Neural cell (in vitro differentiated cells): Measurements from ENCODE around the gene GMDS. TPM values are rescaled to one million over a fixed set of nuclear protein-coding genes. Genes with fewer than 3 reads are reported as not detected.

Source experiments
- H2AFZ ChIP-seq: fragments of 200-600, 300-800 bp; sonication (generic), shearing (Covaris generic); 2 replicates; pipeline ENCODE4 v1.6.0; 2014; ENCODE audit warnings: low read depth, mild to moderate bottlenecking, antibody characterized with exemption, low read length, moderate library complexity
- H3F3A ChIP-seq: fragments of 200-600 bp; shearing (Covaris generic); 2 replicates; pipeline ENCODE4 v1.6.1; 2016; ENCODE audit warnings: mild to moderate bottlenecking, moderate library complexity, mixed read lengths, antibody characterized with exemption, low read length; ENCODE audit not compliant: insufficient read depth, poor library complexity, severe bottlenecking
- H3K27ac ChIP-seq: fragments of 200-600, 300-800 bp; sonication (generic), shearing (Covaris generic); 2 replicates; pipeline ENCODE4 v1.5.1; 2014; ENCODE audit warnings: mild to moderate bottlenecking, low read length, moderate library complexity
- H3K27me3 ChIP-seq: fragments of 300-800, 200-600 bp; sonication (generic), shearing (Covaris generic); 2 replicates; pipeline ENCODE4 v1.6.0; 2014; ENCODE audit warnings: mild to moderate bottlenecking, low read depth, low read length, moderate library complexity; ENCODE audit not compliant: insufficient read depth
- H3K36me3 ChIP-seq: fragments of 300-800, 200-600 bp; sonication (generic), shearing (Covaris generic); 2 replicates; pipeline ENCODE4 v1.5.1; 2014; ENCODE audit warnings: mild to moderate bottlenecking, antibody characterized with exemption, low read length, moderate library complexity; ENCODE audit not compliant: insufficient read depth
- H3K4me2 ChIP-seq: fragments of 300-800, 200-600 bp; sonication (generic), shearing (Covaris generic); 2 replicates; pipeline ENCODE4 v1.6.0; 2014; ENCODE audit warnings: mild to moderate bottlenecking, low read length
- H3K4me3 ChIP-seq: fragments of 300-800, 200-600 bp; sonication (generic), shearing (Covaris generic); 2 replicates; pipeline ENCODE4 v1.5.1; 2014; ENCODE audit warnings: mild to moderate bottlenecking, low read length, moderate library complexity
- H3K79me2 ChIP-seq: fragments of 200-600 bp; shearing (Covaris generic); replicated peaks from 2 replicates; pipeline ENCODE4 v1.6.0; 2014; ENCODE audit warnings: mild to moderate bottlenecking, low read length, moderate library complexity; ENCODE audit not compliant: insufficient read depth
- H3K9ac ChIP-seq: fragments of 300-800, 200-600 bp; sonication (generic), shearing (Covaris generic); 2 replicates; pipeline ENCODE4 v1.6.1; 2016; ENCODE audit warnings: mild to moderate bottlenecking, low read length, mixed read lengths
- H3K9me2 ChIP-seq: fragments of 200-600 bp; shearing (Covaris generic); 2 replicates; pipeline ENCODE4 v1.6.1; 2016; ENCODE audit warnings: mild to moderate bottlenecking, low read length, mixed read lengths; ENCODE audit not compliant: insufficient read depth
- H3K9me3 ChIP-seq: fragments of 200-600, 300-800 bp; sonication (generic), shearing (Covaris generic); 2 replicates; pipeline ENCODE4 v1.6.1; 2016; ENCODE audit warnings: mild to moderate bottlenecking, mixed run types, low read length, moderate library complexity, mixed read lengths
- H4K20me1 ChIP-seq: fragments of 200-600 bp; shearing (Covaris generic); 2 replicates; pipeline ENCODE4 v1.6.1; 2016; ENCODE audit warnings: mild to moderate bottlenecking, mixed run types; ENCODE audit not compliant: insufficient read depth
- EP300 ChIP-seq: fragments of 450-650 bp; conservative IDR thresholded peaks from 2 replicates; pipeline ENCODE4 v1.6.1; 2014; ENCODE audit warnings: antibody characterized with exemption, mild to moderate bottlenecking, moderate library complexity; ENCODE audit not compliant: poor library complexity, severe bottlenecking
- EZH2 ChIP-seq: fragments of 200-600, 300-800 bp; shearing (Covaris generic), sonication (generic); IDR thresholded peaks from 2 replicates; pipeline ENCODE4 v1.6.1; 2014; ENCODE audit warnings: antibody characterized with exemption, low read length, borderline replicate concordance, mild to moderate bottlenecking; ENCODE audit not compliant: insufficient read depth, poor library complexity, severe bottlenecking
- MXI1 ChIP-seq: fragments of 450-650 bp; conservative IDR thresholded peaks from 2 replicates; pipeline ENCODE4 v1.6.1; 2014; ENCODE audit warnings: antibody characterized with exemption, mild to moderate bottlenecking; ENCODE audit not compliant: poor library complexity, severe bottlenecking
- POLR2AphosphoS5 ChIP-seq: IDR thresholded peaks from 2 replicates; pipeline ENCODE4 v1.6.1; 2012
- RAD21 ChIP-seq: fragments of 450-650 bp; conservative IDR thresholded peaks from 2 replicates; pipeline ENCODE4 v1.6.1; 2014; ENCODE audit warnings: antibody characterized with exemption, mild to moderate bottlenecking, moderate library complexity
- REST ChIP-seq: IDR thresholded peaks from 2 replicates; pipeline ENCODE4 v1.6.1; 2012; ENCODE audit warnings: borderline replicate concordance
- SMC3 ChIP-seq: fragments of 450-650 bp; conservative IDR thresholded peaks from 2 replicates; pipeline ENCODE4 v1.6.1; 2014; ENCODE audit warnings: antibody characterized with exemption, mild to moderate bottlenecking, moderate library complexity; ENCODE audit not compliant: poor library complexity
- TAF1 ChIP-seq: IDR thresholded peaks from 2 replicates; pipeline ENCODE4 v1.6.1; 2012; ENCODE audit warnings: low read depth
- polyA plus RNA-seq: library from polyadenylated mRNA; depleted of rRNA; stranded (reverse); fragments of >200 nt; gene quantifications from 2 replicates; pipeline ENCODE4 v1.2.3, GENCODE V29; 2014
- TF ChIP-seq, protein P1 (sequence below): fragments of 450-650 bp; IDR thresholded peaks from 2 replicates; pipeline ENCODE4 v1.5.1; 2014; ENCODE audit warnings: antibody characterized with exemption, mild to moderate bottlenecking, moderate library complexity; ENCODE audit not compliant: poor library complexity, severe bottlenecking

Gene GMDS
- polyA plus RNA-seq, 1 donor from 2014 or later: 11.4 TPM

DNA sequence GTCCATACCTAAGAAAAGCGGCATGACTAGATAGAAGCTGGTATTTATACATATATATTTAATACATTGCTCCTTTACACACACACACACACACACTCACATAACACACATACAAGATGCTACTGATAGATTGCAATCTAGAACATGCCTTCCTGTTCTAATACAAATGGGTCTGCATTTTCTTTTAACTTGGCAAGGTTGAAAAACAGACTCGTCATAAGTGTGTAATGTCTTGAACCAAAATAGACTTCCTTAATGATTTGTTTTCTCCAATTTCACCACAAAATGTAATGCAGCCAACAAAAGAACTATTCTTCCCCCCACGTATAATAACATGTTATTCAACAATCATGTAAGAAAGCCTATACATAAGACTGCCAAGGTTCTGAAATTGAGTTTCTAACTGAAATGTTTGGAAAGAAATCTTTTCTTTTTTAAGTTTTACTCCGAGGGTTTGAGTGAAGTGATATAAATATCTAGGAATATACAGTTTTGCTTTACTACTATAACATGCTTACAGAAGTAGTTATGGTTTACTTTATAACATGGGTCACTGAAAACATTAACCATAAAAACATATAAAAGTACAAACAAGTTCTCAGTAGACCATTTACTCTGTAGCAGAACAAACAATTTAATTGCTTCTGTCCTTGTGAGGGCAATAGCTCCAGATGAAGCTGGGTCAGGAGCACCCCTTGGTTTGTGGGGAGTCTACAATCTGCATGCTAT lies 428.2 kb downstream of the GMDS start:
- Histone ChIP-seq H3K9ac (no peak overlapping the region), H3K27ac (no peak overlapping the region), H2AFZ (no peak overlapping the region)

GRCh38 chr6:1815827-1816452 lies 429.5 kb downstream of the GMDS start:
- no peaks in the 10 kb centered on the region for H3K9me3 ChIP-seq
- no peaks in the 10 kb centered on the region for H3K79me2 ChIP-seq
- no peak overlapping the region for H3K27ac ChIP-seq
- H3K4me3 ChIP-seq: no peak overlapping the region
- no peak overlapping the region for H2AFZ ChIP-seq
- H4K20me1 ChIP-seq: no peaks in the 10 kb centered on the region
- H3K36me3 ChIP-seq: no peaks in the 10 kb centered on the region
- no peak overlapping the region for H3K9ac ChIP-seq
- no peaks in the 10 kb centered on the region for H3F3A ChIP-seq
- no peaks in the 10 kb centered on the region for H3K27me3 ChIP-seq
- H3K4me2 ChIP-seq: no peak overlapping the region
- no peaks in the 10 kb centered on the region for H3K9me2 ChIP-seq
- TF ChIP-seq TAF1 (no peak), POLR2AphosphoS5 (no peak), REST (no peak), MXI1 (no peak), SMC3 (no peak), EZH2 (no peak), EP300 (no peak)

More for the DNA sequence above, 428.2 kb downstream of the GMDS start:
- no peak overlapping the region for H3K4me3 ChIP-seq
- H3K36me3 ChIP-seq: no peaks in the 10 kb centered on the region
- no peaks in the 10 kb centered on the region for H4K20me1 ChIP-seq
- no peak for TF ChIP-seq POLR2AphosphoS5
- H3K4me2 ChIP-seq: no peak overlapping the region
- H3K9me3 ChIP-seq: no peaks in the 10 kb centered on the region
- no peaks in the 10 kb centered on the region for H3K27me3 ChIP-seq
- no peaks in the 10 kb centered on the region for H3F3A ChIP-seq
- no peaks in the 10 kb centered on the region for H3K79me2 ChIP-seq
- H3K9me2 ChIP-seq: no peaks in the 10 kb centered on the region

GRCh38 chr6:1814279-1814678 lies 431.1 kb downstream of the GMDS start:
- H3F3A ChIP-seq: no peaks in the 10 kb centered on the region
- no peak overlapping the region for H3K4me3 ChIP-seq
- H2AFZ ChIP-seq: no peak overlapping the region
- no peaks in the 10 kb centered on the region for H3K36me3 ChIP-seq
- H3K27ac ChIP-seq: no peak overlapping the region
- H3K9ac ChIP-seq: no peak overlapping the region
- TF ChIP-seq MXI1 (no peak), SMC3 (no peak), EZH2 (no peak), TAF1 (no peak), RAD21 (no peak), REST (no peak), POLR2AphosphoS5 (no peak), EP300 (no peak)
- TF ChIP-seq, protein P1, sequence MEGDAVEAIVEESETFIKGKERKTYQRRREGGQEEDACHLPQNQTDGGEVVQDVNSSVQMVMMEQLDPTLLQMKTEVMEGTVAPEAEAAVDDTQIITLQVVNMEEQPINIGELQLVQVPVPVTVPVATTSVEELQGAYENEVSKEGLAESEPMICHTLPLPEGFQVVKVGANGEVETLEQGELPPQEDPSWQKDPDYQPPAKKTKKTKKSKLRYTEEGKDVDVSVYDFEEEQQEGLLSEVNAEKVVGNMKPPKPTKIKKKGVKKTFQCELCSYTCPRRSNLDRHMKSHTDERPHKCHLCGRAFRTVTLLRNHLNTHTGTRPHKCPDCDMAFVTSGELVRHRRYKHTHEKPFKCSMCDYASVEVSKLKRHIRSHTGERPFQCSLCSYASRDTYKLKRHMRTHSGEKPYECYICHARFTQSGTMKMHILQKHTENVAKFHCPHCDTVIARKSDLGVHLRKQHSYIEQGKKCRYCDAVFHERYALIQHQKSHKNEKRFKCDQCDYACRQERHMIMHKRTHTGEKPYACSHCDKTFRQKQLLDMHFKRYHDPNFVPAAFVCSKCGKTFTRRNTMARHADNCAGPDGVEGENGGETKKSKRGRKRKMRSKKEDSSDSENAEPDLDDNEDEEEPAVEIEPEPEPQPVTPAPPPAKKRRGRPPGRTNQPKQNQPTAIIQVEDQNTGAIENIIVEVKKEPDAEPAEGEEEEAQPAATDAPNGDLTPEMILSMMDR: no peak
- no peaks in the 10 kb centered on the region for H3K9me2 ChIP-seq
- H3K4me2 ChIP-seq: no peak overlapping the region
- no peaks in the 10 kb centered on the region for H3K79me2 ChIP-seq
- no peaks in the 10 kb centered on the region for H4K20me1 ChIP-seq
- no peaks in the 10 kb centered on the region for H3K27me3 ChIP-seq
- H3K9me3 ChIP-seq: no peaks in the 10 kb centered on the region
